Neuronal stem cell (in vitro differentiated cells): Measurements from ENCODE around the gene ZBTB7C.

ENCODE experiments used
- DNase-seq: peaks from one replicate; pipeline ENCODE4 v3.0.0-alpha.2; 2013; ENCODE audit warnings: low spot score
- H2AFZ ChIP-seq: one replicate; pipeline ENCODE4 v1.6.1; 2013; ENCODE audit warnings: mild to moderate bottlenecking, low read length, inconsistent platforms
- H2AK5ac ChIP-seq: 2 replicates; pipeline ENCODE4 v1.6.1; 2013; ENCODE audit warnings: low read depth, mild to moderate bottlenecking, inconsistent platforms, low read length, moderate library complexity, mixed read lengths
- H2BK120ac ChIP-seq: 2 replicates; pipeline ENCODE4 v1.6.1; 2013; ENCODE audit warnings: low read depth, mild to moderate bottlenecking, inconsistent platforms, low read length, moderate library complexity, mixed read lengths
- H2BK12ac ChIP-seq: one replicate; pipeline ENCODE4 v1.6.1; 2013; ENCODE audit warnings: low read length, inconsistent platforms
- H2BK15ac ChIP-seq: 2 replicates; pipeline ENCODE4 v1.6.1; 2013; ENCODE audit warnings: mild to moderate bottlenecking, low read length, inconsistent platforms, mixed read lengths
- H2BK5ac ChIP-seq: one replicate; pipeline ENCODE4 v1.6.1; 2013; ENCODE audit warnings: inconsistent platforms, mild to moderate bottlenecking, low read length, moderate library complexity
- H3K14ac ChIP-seq: one replicate; pipeline ENCODE4 v1.6.1; 2013; ENCODE audit warnings: low read length, inconsistent platforms
- H3K18ac ChIP-seq: 2 replicates; pipeline ENCODE4 v1.6.1; 2013; ENCODE audit warnings: low read length, inconsistent platforms
- H3K23ac ChIP-seq: 2 replicates; pipeline ENCODE4 v1.6.1; 2013; ENCODE audit warnings: low read depth, mild to moderate bottlenecking, mixed read lengths, low read length, inconsistent platforms; ENCODE audit not compliant: poor library complexity
- H3K27ac ChIP-seq: replicated peaks from 3 replicates; pipeline ENCODE4 v1.5.1; 2013; ENCODE audit warnings: low read length, inconsistent platforms
- H3K27me3 ChIP-seq, 3 experiments: 2 replicates each; pipeline ENCODE4 v1.6.1; 2013; ENCODE audit warnings: low read length in 3 of 3, mild to moderate bottlenecking in 2 of 3, inconsistent platforms in 1 of 3, low read depth in 1 of 3, mixed read lengths in 1 of 3, moderate library complexity in 1 of 3; ENCODE audit not compliant: control insufficient read depth in 3 of 3, insufficient read depth in 3 of 3
- H3K36me3 ChIP-seq, 2 donors: replicated peaks in 1 of 2; 2 replicates each; pipeline ENCODE4 v1.6.1; 2013; ENCODE audit warnings: low read length in 2 of 2; ENCODE audit not compliant: control insufficient read depth in 2 of 2, insufficient read depth in 2 of 2
- H3K4ac ChIP-seq: 2 replicates; pipeline ENCODE4 v1.6.1; 2013; ENCODE audit warnings: inconsistent platforms, mild to moderate bottlenecking, low read length, moderate library complexity
- H3K4me1 ChIP-seq, 2 donors: 1 replicate in 1 of 2; 2 replicates in 1 of 2; pipeline ENCODE4 v1.6.1; 2013; ENCODE audit warnings: low read length in 2 of 2, low read depth in 1 of 2; ENCODE audit not compliant: control insufficient read depth in 2 of 2, insufficient read depth in 1 of 2
- H3K4me2 ChIP-seq: one replicate; pipeline ENCODE4 v1.6.1; 2013; ENCODE audit warnings: mild to moderate bottlenecking, low read length, inconsistent platforms; ENCODE audit not compliant: insufficient read depth, poor library complexity, severe bottlenecking
- H3K4me3 ChIP-seq, 2 donors: 2 replicates each; pipeline ENCODE4 v1.5.1; 2013; ENCODE audit warnings: low read length in 2 of 2, mild to moderate bottlenecking in 2 of 2, inconsistent platforms in 1 of 2, moderate library complexity in 1 of 2
- H3K79me1 ChIP-seq: one replicate; pipeline ENCODE4 v1.6.1; 2013; ENCODE audit warnings: low read depth, mild to moderate bottlenecking, inconsistent platforms, low read length, moderate library complexity
- H3K9ac ChIP-seq: one replicate; pipeline ENCODE4 v1.6.1; 2013; ENCODE audit warnings: mild to moderate bottlenecking, low read depth, low read length, inconsistent platforms; ENCODE audit not compliant: poor library complexity
- H3K9me3 ChIP-seq, 2 donors: replicated peaks in 1 of 2; 2 replicates each; pipeline versions ENCODE3 to v1.6.1; 2013; ENCODE audit warnings: low read length in 2 of 2, mild to moderate bottlenecking in 2 of 2, inconsistent platforms in 1 of 2, low read depth in 1 of 2, mixed read lengths in 1 of 2, moderate library complexity in 1 of 2; ENCODE audit not compliant: control insufficient read depth in 2 of 2, insufficient read depth in 1 of 2
- H4K8ac ChIP-seq: one replicate; pipeline ENCODE4 v1.6.1; 2013; ENCODE audit warnings: low read depth, mild to moderate bottlenecking, inconsistent platforms, low read length, moderate library complexity
- H4K91ac ChIP-seq: one replicate; pipeline ENCODE4 v1.6.1; 2013; ENCODE audit warnings: low read length, low read depth, mild to moderate bottlenecking, inconsistent platforms; ENCODE audit not compliant: poor library complexity
- WGBS, 2 donors: extraction: QIAGEN DNeasy Blood & Tissue Kit; methylation state at CpG; one replicate each; pipeline ENCODE4 v1.1.7; 2013; ENCODE audit warnings: missing lambda C conversion rate in 2 of 2, mixed read lengths in 1 of 2; ENCODE audit not compliant: insufficient read length in 2 of 2, insufficient replicate concordance in 1 of 2; ENCODE audit errors: extremely low coverage in 2 of 2; 5-methylcytosine and 5-hydroxymethylcytosine counted together

Gene ZBTB7C

GRCh38 chr18:48007955-48008701, 401.1 kb downstream of the ZBTB7C start:
- H3K9me3 ChIP-seq, result peaks cover 0 to 3% of the 10 kb centered on the region in 2 donors
- H3K4me3 ChIP-seq, result peak overlapping the region; percentile 39 to 71
- H2AFZ ChIP-seq, result peak overlapping the region; percentile 91
- H3K27me3 ChIP-seq, result peaks cover 0 to 26% (median 0%) of the 10 kb centered on the region in 3 experiments
- H3K27ac ChIP-seq, result peak overlapping the region; percentile 45
- peak overlapping the region; percentile 92 for H2BK15ac ChIP-seq
- H3K4me2 ChIP-seq, result peak overlapping the region; percentile 65
- H3K4me1 ChIP-seq, result peaks cover 0 to 14% of the 10 kb centered on the region in 2 donors
- H4K91ac ChIP-seq, result peak overlapping the region; percentile 86
- H3K9ac ChIP-seq, result peak overlapping the region; percentile 25
- no peak overlapping the region for H3K23ac ChIP-seq
- peak; percentile 80 for DNase-seq
- no peaks in the 10 kb centered on the region for H3K79me1 ChIP-seq
- peak overlapping the region; percentile 81 for H3K4ac ChIP-seq
- peak overlapping the region; percentile 94 for H2AK5ac ChIP-seq
- no peak overlapping the region for H2BK5ac ChIP-seq
- peak overlapping the region; percentile 98 for H3K18ac ChIP-seq
- WGBS, 2 donors, result no CpG with 5 or more reads among the region's 68 CpGs
- H3K14ac ChIP-seq, result peak overlapping the region; percentile 4
- peak overlapping the region; percentile 29 for H4K8ac ChIP-seq
- H3K36me3 ChIP-seq, result no peaks in the 10 kb centered on the region
- no peak overlapping the region for H2BK120ac ChIP-seq
- H2BK12ac ChIP-seq, result peak overlapping the region; percentile 84

- Histone ChIP-seq H3K23ac (peak overlapping the region; percentile 37), H3K9ac (no peak overlapping the region), H3K4me3 (no peak overlapping the region), H3K27ac (no peak overlapping the region), H2BK12ac (peak overlapping the region; percentile 84), H3K36me3 (no peaks in the 10 kb centered on the region), H3K4me2 (peak overlapping the region; percentile 65), H3K9me3 (peaks cover 0 to 3% of the 10 kb centered on the region in 2 donors), H2AK5ac (peak overlapping the region; percentile 94), H4K8ac (peak overlapping the region; percentile 29), H4K91ac (peak overlapping the region; percentile 86), H3K79me1 (no peaks in the 10 kb centered on the region), H3K14ac (peak overlapping the region; percentile 4), H3K4ac (peak overlapping the region; percentile 81), H3K4me1 (peaks cover 0 to 17% of the 10 kb centered on the region in 2 donors), H2BK120ac (no peak overlapping the region), H2BK15ac (peak overlapping the region; percentile 92), H2BK5ac (no peak overlapping the region), H2AFZ (peak overlapping the region; percentile 91), H3K27me3 (peaks cover 0 to 26% (median 0%) of the 10 kb centered on the region in 3 experiments), H3K18ac (peak overlapping the region; percentile 98)
- no peak for DNase-seq
- WGBS, 2 donors, result no CpG with 5 or more reads among the region's 10 CpGs
These were observed 401.8 kb downstream of the ZBTB7C start for GRCh38 chr18:48007381-48007780.

GRCh38 chr18:48006415-48007175, 402.6 kb downstream of the ZBTB7C start:
- Histone ChIP-seq H3K9me3 (peaks cover 0 to 3% of the 10 kb centered on the region in 2 donors), H3K18ac (peak overlapping the region; percentile 66)

GRCh38 chr18:48004577-48004976, 404.6 kb downstream of the ZBTB7C start:
- no peak overlapping the region for H3K4me3 ChIP-seq
- H3K14ac ChIP-seq, result no peak overlapping the region
- no peak overlapping the region for H4K91ac ChIP-seq
- no peaks in the 10 kb centered on the region for H3K9me3 ChIP-seq
- WGBS, 2 donors, result no CpG with 5 or more reads among the region's 2 CpGs
- no peak overlapping the region for H2BK120ac ChIP-seq
- H3K9ac ChIP-seq, result no peak overlapping the region
- DNase-seq, result no peak
- H2AFZ ChIP-seq, result no peak overlapping the region
- peaks cover 0 to 17% of the 10 kb centered on the region in 2 donors for H3K4me1 ChIP-seq
- no peak overlapping the region for H2AK5ac ChIP-seq
- H3K27me3 ChIP-seq, result peaks cover 0 to 18% (median 0%) of the 10 kb centered on the region in 3 experiments
- no peak overlapping the region for H2BK12ac ChIP-seq
- H3K79me1 ChIP-seq, result no peaks in the 10 kb centered on the region
- H3K4me2 ChIP-seq, result no peak overlapping the region
- no peak overlapping the region for H2BK5ac ChIP-seq
- no peak overlapping the region for H3K23ac ChIP-seq
- H3K4ac ChIP-seq, result no peak overlapping the region
- H3K18ac ChIP-seq, result no peak overlapping the region
- H3K27ac ChIP-seq, result no peak overlapping the region
- H3K36me3 ChIP-seq, result no peaks in the 10 kb centered on the region
- H2BK15ac ChIP-seq, result no peak overlapping the region
- no peak overlapping the region for H4K8ac ChIP-seq

More at GRCh38 chr18:48006415-48007175, 402.6 kb downstream of the ZBTB7C start:
- Histone ChIP-seq H2BK15ac (peak overlapping the region; percentile 92), H3K4ac (no peak overlapping the region), H3K27me3 (peaks cover 0 to 26% (median 0%) of the 10 kb centered on the region in 3 experiments), H2BK5ac (no peak overlapping the region), H3K14ac (peak overlapping the region; percentile 12), H3K4me2 (no peak overlapping the region), H2AFZ (no peak overlapping the region), H4K91ac (no peak overlapping the region), H3K4me3 (no peak overlapping the region), H3K9ac (no peak overlapping the region), H4K8ac (no peak overlapping the region), H2BK120ac (no peak overlapping the region), H2BK12ac (no peak overlapping the region), H3K36me3 (no peaks in the 10 kb centered on the region), H3K23ac (no peak overlapping the region), H2AK5ac (no peak overlapping the region), H3K27ac (no peak overlapping the region), H3K4me1 (peaks cover 0 to 17% of the 10 kb centered on the region in 2 donors), H3K79me1 (no peaks in the 10 kb centered on the region)
- no peak for DNase-seq
- WGBS, 2 donors, result no CpG with 5 or more reads among the region's 12 CpGs
